ENCODE data around the gene ARHGEF37.
"Not testable (repeated sequence)": the region's sequence is repeated elsewhere in the genome, so short reads cannot be mapped to it uniquely, and the experiment has no call there.

The ARHGEF37 gene

DNA sequence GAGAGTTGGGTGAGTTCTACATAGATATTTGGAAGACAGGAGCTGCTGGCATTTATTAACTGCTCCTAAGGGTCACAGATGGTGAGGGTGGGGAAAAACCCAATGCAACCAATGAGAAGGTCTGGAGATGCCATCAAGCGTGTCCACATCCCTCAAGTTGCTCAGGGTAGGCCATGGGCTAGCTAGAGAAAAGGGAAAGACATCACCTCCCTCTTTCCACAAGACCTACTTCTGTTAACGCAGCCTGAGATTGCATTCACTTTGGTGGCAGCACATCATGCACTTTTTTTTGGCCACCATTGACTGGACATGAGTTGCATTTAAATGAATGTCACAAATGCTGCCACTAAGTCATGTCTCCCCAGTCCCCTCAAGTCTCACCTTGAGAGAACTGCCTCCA is 71.4 kb downstream of the ARHGEF37 start:
- DNase-seq = no peak

DNA sequence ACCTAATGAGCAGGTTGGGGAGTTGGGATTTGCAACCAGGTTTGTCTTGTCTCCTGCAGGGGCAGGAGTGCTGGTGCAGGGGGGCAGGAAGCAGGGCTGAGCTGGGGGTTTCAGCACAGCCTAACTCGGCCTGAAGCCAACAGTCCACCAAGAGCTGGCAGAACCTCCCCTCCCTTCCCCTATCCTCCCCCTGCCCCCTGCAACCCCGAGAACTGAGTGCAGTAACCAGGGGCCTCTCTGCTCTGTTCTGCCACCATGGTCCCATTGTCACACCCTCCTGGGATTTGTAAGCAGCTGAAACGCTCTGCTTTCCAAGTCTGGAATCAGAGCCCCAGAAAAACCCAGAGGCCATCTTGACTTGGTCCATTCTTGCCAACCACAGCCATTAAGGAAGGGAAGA is 72.9 kb downstream of the ARHGEF37 start:
- no peak for DNase-seq

DNA sequence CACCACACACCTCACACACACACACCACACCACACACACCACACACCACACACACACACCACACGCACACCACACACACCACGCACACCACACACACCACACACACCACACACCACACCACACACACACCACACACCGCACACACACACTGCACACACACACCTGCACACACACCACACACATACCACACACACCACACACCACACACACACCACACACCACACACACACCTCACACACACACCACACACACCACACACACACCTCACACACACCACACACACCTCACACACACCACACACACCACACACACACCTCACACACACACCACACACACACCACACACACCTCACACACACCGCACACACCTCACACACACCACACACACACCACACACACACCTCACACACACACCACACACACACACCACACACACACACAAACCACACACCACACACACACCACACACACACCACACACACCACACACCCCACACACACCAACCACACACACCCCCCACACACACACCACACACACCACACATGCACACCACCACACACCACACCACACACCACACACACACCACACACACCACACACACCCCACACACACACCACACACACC is 73.7 kb downstream of the ARHGEF37 start:
- DNase-seq = no peak

DNA sequence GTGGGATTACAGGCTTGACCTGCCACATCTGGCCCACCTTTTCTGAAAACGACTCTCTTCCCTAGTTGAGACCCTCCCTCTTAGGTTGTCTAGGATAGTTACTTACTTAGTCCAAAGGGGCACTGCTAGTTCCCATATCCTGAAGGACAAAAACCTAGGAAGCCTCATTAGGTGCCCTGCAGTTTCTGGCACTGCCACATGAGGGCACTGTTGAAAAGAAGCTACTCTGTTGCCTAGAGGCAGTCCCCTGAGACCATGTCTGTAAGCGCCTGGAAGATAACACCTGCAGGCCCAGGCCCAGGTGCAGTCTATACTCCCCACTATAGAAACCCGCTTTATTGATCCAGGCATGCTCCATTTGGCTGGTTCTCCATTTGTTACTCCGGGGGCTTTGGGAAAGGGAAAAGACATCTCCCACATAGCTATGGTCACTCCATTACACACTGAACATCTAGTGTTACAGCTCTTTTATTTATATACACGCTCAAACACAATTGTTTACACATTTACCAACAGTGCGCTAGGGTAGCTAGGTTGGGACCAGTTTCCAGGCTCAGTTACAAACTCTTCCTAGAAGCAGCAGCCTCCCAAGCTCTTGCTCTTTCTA is 75.4 kb downstream of the ARHGEF37 start:
- DNase-seq = no peak

DNA sequence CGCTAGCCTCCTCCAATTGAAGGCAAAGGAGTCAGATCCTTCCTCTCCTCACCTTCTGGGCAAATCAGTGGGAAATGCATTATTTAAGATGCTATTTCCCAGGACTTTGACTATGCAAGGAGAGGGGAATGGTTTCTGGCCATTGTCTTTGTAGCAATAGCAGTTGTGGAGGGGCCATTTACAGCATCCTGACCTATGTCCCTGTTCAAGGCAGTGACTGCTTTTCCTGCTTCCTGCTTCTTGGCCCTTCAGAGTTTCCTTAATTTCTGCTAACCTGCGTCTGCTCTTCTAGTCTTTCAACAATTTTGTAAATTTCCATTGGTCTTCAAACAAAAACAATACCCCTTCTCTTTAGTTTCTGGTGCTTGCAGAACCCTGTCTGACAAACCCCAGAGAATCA is 76.0 kb downstream of the ARHGEF37 start:
- DNase-seq = no peak

DNA sequence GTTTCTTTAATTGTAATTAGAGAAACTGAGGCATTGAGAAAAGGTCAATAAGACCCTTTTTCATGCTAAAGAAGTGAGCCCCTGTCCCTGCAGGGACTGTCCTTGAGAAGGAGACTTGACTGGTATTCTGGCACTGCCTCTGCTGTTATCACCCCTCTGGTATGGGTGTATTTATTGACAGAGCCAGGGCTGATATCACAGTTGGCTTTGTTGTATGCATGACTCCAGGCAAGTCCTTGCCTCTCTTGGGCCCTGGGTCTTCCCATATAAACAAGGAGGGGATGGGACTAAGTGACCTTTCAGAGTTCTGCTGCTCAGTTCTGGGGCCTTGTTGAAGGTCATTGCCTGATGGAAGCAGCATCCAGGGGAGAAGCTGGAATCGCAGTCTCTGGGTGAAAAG is 77.0 kb downstream of the ARHGEF37 start:
- no peak for DNase-seq

DNA sequence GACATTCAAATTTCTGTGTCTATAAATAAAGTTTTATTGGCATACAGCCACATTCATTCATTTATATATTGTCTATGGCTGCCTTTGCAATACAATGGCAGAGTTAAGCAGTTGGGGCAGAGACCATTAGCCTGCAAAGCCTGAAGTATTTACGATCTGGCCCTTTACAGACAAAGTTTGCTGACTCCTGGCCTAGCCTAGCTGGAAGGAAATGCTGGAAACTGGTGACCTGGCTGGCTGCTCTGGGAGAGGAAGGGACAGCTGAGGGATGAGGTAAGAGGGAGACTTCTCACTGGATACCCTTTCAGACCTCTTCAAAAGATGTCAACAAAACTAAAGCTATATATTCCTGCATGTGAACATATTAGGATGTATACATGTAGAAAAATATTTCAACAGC is 82.8 kb downstream of the ARHGEF37 start:
- DNase-seq = no peak

DNA sequence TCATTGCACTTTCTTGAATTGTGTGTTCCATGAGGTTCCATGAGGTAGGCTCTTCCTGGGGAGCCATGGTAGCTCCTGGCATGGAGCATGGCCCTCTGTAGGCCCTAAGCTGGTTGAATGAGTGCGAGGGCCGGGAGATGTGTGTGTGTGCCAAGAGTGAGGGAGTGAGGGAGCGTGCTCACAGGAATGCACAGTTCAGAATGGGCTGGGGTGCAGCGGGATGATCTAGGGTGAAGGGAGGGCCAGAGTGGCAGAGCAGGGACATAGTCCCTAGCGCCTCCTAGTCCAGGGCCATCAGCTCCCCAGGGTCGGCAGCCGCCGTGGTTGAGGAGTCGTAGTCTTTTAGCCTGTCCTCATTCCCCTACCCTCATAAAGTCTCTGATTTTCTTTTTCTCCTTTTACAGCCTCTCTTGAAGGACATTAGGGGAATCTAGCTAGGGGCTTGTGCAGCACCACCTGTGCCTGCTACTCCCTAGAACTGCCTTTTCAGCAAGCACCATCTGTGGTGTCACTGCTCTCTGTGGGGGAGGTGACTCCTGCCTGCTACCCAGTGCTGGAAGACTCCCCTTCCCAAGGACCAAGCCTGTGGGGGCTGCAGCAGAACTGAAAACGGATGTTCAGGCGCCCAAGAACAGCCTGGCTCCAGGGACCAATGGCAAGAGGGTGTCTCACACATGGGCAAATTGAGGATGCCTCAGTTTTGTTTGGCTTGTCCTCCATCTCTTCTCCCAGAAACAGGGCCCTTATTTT is 83.5 kb downstream of the ARHGEF37 start:
- DNase-seq = no peak

DNA sequence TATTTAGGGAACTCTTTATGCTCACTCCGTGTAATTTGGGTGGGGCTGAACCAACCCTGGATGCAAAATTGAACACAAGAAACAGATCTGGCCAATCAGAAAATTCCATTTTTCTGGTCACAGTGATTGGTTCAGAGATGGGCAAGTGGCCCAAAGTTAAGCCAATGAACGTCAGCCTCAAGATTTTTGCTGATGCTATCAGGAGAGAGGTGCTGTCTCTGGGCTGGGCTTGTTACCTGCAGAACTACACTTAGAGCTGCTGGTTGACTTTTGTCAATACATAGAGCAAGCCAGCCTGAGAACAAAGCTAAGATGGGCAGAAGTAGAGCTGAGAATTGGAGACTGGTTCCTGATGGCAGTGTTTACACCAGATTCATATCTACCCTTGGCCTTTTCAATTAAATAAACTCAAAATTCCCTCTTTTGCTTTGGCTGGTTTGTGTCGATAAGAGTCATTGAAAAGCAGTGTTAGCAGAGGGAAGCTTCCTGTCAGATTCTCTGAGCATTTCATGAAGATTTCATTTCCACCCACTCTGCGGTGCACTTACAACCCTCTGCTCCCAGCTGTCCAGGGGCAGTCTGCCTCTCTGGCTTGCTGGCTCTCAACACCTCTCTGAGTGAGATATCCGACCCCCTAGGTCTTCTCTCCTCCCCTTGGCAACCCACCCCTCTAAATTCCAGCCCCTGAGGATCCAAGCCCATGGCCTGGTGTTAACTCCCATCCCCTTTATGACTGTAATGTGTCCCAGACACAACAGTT is 84.3 kb downstream of the ARHGEF37 start:
- DNase-seq = no peak

DNA sequence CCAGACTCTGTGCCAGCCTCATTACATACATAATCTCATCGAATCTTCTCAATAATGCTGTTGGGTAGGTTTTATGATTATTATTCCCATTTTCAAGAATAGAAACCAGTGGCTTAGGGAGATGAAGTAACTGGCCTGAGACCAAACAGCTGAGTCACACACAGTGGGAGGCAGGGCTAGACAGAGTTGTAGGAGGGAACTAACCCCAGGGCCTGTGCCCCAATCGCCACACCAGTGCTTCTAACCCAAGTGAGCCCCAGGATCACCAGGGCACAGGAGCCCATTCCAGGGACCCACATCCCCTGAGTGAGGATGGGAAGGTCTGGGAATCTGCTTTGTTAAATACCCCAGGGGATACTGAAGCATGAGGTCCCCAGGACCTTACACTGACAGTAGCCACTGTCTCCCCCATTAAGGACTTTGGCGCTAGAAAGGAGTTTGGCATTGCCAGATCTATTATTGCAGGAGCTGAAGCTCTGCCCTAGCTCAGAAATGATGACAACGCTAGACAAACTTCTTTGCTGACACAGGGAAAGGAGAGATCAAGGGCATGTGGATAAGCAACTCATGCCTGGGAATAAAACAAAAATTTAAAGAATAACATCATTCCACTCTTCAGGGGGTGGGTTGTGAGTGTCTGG is 85.0 kb downstream of the ARHGEF37 start:
- DNase-seq = no peak

DNA sequence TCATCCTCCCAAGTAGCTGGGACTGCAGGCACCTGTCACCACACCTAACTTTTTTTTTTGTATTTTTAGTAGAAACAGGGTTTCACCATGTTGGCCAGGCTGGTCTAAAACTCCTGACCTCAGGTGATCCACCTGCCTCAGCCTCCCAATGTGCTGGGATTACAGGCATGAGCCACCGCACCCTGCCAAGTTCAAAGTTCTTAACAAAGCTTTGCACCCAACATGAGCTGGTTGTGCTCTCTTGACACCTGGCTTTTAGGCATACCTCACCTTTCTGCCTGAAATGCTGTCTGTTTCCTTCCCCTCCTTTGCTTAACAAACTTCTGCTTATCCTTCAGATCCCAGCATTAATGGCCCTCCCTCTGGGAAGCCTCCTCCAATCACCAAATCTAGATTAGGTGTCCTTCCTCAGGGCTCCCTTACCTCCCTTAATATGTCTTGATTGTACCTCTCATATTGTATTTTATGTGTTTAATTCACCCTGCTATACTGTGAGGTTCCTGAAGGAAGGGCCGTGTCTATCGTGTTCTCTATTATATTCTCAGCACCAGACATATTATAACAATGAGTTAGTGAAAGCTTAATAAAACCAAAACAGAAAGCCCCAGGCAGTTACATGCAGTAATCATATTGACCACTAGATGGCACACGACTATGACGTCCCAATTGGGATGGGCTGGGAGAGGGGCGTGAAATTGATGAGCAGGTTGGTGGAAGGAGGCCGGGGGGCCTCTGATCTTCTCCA is 86.0 kb downstream of the ARHGEF37 start:
- peak; percentile 27 for DNase-seq

DNA sequence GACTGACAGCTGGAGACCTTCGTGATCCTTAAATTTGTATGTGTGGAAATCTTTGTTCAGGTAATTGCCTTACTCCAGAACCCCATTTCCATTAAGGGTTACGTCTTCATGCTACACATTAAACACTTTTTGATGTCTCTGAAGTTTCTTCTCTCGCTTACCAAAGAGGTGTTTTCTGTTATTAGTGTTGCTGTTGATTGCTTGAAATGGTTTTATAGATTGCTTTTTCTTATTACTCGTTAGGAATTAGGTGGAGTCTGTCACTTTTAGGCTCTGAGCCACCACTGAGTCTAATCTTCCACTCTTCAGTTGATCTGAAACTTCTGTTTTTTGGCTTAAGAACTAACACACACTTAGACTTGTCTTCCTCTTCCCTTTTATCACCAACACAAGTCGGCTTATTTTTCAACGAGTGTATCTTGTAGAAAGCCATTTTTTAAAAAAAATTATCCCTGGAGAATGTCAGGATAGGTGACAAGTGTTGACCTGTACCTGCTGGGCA is 86.6 kb downstream of the ARHGEF37 start:
- DNase-seq = no peak

DNA sequence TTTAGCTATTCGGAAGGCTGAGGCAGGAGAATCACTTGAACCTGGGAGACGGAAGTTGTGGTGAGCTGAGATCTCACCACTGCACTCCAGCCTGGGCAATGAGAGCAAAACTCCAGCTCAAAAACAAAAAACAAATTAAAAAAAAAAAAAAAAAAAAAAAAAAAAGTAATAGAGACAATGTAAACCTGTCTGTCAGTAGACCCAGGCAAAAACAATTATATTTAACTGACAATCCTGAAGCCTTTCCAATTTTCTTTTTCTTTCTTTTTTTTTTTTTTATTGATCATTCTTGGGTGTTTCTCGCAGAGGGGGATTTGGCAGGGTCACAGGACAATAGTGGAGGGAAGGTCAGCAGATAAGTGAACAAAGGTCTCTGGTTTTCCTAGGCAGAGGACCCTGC is 88.0 kb downstream of the ARHGEF37 start:
- not testable (repeated sequence) for DNase-seq

DNA sequence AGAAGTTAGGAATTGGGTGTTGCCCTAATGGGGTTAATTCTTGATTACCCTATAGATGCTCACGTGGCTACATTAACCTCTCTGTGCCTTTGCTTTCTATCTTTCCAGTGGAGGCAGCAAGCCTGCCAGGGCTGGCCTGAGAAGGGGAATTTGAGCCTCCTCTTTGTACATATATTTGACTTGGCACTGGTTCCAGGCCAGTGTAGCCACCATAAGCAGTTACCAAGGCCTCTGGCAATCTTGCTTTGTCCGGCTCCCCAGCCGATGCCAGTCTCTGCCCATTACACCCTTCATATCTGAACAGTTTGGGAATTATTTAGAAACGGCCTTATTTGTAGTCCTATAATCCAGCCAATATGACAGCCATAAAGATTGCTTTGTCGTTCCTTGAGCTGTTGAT is 90.2 kb downstream of the ARHGEF37 start:
- DNase-seq = no peak

DNA sequence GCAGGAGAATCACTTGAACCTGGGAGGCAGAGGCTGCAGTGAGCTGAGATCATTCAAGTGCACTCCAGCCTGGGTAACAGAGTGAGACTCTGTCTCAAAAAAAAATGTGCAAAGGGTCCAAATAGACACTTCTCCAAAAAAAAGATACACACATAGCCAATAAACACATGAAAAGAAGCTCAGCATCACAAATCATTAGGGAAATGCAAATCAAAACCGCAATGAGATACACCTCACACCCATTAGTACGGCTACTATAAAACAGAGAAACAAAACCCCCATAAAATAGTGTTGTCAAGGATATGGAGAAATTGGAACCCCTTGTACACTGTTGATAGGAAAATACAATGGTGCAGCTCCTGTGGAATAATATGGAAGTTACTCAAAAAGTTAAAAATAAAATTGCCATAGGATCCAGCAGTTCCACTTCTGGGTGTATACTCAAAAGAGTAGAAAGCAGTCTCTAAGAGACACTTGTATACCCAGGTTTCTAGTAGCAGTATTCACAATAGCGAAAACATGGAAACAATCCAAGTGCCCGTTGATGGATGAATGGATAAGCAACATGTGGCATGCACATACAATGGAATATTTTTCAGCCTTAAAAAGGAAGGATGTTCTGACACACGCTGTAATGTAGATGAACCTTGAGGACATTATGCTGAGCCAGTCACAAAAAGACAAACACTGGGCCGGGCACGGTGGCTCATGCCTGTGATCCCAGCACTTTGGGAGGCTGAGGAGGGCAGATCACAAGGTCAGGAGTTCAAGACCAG is 91.6 kb downstream of the ARHGEF37 start:
- no peak for DNase-seq

DNA sequence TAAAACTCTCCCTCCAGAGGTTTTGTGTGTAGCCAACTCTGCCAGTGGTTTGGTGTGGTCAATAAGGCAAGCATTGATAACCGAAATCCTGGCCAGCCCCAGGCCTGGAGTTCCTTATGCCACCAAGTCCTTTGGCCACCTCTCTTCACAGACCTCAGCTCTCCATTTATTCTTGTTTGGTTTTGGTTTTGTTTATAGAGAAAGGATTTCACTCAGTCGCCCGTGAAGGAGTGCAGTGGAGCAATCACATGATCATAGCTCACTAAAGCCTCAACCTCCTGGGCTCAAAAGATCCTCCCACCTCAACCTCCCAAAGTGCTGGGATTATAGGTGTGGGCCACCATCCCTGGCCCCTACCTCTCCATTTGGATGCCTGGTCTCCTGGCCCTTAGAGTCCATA is 93.4 kb downstream of the ARHGEF37 start:
- DNase-seq = no peak

DNA sequence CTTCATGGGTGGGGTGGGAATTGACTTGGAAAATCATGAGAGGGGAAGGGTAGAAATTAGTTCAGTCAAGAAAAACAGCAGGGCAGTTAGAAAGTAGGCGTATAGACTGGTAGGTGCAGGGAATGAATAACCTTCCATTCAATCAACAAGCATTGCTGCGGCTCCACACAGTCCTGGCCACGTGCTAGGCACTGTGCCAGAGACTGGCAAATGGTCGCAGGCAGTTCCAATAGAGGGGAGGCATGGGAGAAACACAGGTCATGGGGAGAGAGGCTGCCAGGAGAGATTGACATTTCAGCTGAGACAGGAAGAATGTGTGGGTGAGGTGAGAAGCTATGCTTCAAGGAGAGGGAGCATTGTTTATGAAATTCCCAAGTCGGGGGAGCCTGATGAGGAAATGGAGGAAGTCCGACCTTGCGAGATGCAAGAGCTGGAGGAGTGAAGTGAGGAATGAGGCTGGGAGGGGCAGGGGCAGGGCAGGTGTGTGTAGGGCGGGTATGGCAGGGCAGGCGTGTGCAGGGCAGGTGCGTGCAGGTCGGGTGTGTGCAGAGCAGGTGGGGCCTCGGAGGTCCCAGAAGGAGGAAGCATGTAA is 94.4 kb downstream of the ARHGEF37 start:
- no peak for DNase-seq

DNA sequence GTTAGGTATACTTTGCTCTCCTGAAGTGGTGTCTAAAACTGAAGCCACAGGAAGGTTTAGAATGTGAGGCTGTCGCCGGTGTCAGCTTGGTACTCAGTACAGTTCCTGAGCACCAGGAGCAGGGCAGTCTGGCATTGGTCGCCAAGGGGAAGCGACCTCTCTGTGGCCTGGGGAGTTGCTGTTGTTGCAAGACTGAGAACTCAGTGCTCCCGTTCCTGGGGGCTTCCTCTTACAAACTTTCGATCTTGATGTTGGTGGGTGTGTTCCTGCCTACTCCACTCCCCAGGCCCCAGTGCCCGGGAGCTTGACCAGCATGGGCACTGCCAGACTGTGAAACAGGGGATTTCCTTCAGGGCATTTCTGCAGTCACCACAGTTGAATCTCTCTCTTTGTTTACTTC is 96.4 kb downstream of the ARHGEF37 start:
- peak; percentile 18 for DNase-seq

DNA sequence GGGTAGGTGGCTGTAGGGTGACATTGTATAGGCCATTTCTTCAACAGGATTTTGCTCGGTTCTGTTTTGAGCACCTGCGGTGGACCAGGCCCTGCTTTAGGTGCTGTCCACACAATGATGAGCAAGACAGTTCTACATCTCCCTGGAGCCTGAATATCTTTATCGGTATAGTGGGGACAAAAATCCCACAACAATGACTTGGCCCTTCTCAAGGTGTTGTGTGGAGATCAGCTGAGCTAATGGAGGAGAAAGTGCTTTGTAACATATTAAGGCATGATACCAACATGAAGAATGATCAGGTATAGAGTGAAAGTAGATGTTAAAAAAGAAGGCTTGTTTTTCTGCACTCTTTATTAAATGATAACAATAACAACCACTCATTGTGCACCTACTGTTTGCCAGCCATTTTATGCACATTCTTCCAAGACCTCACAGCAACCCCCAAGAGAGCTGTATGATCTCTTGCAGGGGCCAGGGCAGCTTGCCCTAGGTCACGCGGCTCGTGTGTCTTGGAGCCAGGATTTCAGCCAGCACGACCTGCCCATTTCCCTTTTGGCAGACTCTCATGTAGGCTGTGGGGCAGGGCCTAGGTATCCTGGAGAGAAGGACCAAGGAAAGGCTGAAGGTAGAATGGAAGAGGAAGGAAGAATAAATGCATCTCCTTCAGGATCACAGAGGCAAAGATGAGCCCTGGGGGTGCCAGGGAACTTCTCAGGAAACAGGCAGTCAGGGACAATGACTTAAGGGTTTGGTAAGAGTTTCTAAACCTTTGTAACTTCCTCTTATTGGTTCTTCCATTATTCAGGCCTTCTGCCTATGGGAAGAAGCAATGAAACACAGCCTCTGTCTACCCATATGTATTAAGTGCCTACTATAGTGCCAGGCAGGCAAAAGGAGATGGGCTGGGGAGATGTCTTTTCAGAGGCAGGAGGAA is 98.8 kb downstream of the ARHGEF37 start:
- no peak for DNase-seq

DNA sequence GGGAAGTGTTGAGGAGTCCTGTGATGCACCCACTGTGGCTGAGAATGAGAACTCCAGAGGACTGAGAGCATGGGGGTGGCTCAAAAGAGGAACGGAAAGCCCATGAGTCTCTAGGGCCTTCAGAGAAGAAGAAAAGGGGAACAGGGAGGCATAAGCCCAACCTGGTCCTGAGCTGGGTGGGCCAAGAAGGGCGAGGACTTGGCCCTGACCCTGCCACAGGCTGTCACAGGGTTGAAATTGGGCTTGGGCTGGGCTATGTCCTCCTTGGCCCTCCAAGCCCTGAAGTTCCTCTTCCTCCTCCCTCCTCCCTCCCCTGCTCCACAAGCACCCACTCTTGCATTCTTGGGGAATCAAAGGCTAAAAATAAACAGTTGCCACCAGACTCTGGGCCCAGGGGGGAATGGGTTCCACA is 99.5 kb downstream of the ARHGEF37 start:
- peak; percentile 10 for DNase-seq
